ENCODE data around the gene CYP11A1. TPM values are rescaled to one million over a fixed set of nuclear protein-coding genes. Genes with fewer than 3 reads are reported as not detected.

Gene CYP11A1
- polyA plus RNA-seq, 2 of the 4 experiments (the other 2 are of a cell fraction) = 0.06 TPM; not detected in 1

GRCh38 chr15:74381190-74381453 lies 13.7 kb upstream of the CYP11A1 start:
- Histone ChIP-seq H3K27ac (no peak overlapping the region), H3K4me1 (peaks cover 9% of the 10 kb centered on the region), H3K4me3 (no peak overlapping the region), H3K9me3 (no peaks in the 10 kb centered on the region), H3K4me2 (no peak overlapping the region)
- no peak for ATAC-seq
- WGBS (ENCODE audit: missing lambda C conversion rate) = 31% methylated on average over 2 of the region's 2 CpGs
- TF ChIP-seq, protein P1, sequence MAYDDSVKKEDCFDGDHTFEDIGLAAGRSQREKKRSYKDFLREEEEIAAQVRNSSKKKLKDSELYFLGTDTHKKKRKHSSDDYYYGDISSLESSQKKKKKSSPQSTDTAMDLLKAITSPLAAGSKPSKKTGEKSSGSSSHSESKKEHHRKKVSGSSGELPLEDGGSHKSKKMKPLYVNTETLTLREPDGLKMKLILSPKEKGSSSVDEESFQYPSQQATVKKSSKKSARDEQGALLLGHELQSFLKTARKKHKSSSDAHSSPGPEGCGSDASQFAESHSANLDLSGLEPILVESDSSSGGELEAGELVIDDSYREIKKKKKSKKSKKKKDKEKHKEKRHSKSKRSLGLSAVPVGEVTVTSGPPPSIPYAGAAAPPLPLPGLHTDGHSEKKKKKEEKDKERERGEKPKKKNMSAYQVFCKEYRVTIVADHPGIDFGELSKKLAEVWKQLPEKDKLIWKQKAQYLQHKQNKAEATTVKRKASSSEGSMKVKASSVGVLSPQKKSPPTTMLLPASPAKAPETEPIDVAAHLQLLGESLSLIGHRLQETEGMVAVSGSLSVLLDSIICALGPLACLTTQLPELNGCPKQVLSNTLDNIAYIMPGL (CRISPR knock-in tag; IDR thresholded peaks at IDR 0.05; ENCODE audit: borderline replicate concordance) = no peak
- no peak for TF ChIP-seq BCL3 (IDR thresholded peaks at IDR 0.05)
- POLR2A ChIA-PET = no interaction called here
- CTCF ChIA-PET = interaction anchor here (1.7 to 23.0 kb wide), 7 partner anchors 10 to 97 kb away, joined by 5 to 681 read pairs (median 9); partner anchors contain the start of genes SEMA7A and UBL7
- FAIRE-seq = no peak
- DNase-seq (ENCODE audit: low read depth in 1 of 2, low spot score in 1 of 2) = no peak

DNA sequence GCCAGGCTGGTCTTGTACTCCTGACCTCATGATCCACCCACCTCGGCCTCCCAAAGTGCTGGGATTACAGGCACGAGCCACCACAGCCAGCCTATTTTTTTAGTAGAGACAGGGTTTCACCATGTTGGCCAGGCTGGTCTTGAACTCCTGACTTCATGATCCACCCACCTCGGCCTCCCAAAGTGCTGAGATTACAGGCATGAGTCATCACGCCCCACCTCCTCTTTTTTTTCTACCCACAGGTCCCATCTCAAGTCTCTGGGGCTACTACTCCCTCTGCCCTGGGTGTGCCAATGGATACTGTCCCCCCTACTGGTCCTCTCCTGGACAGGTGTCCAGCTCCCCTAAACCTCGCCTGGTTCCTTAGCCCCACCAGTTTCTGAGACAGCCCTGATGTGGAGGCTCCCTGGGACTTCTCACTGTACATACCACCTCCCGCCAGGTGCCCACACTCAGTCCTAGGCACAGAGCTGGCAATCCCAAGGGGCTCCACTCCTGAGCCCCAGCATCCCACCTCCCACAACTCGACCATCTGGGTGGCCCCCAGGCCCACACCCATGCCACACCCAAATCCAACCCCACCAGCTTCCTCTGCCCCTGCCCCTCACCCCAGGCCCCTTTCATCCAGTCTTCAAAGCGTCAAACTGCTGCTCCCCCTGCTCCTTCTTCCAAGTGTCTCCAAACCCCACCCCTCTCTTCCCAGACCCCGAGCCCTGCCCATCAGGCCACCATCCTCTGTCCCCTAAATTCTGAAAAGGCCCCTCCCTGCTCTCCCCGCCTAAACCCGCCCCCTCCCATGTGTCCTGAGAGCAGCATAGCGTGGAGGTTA lies 13.1 kb upstream of the CYP11A1 start:
- no peak for DNase-seq (ENCODE audit: low read depth in 1 of 2, low spot score in 1 of 2)
- no peak overlapping the region for H3K27ac ChIP-seq
- POLR2A ChIA-PET = no interaction called here
- no peak for FAIRE-seq
- no peak overlapping the region for H3K4me3 ChIP-seq
- no peaks in the 10 kb centered on the region for H3K9me3 ChIP-seq
- CTCF ChIA-PET = interaction anchor here (1.9 to 23.0 kb wide), 6 partner anchors 11 to 80 kb away, joined by 5 to 681 read pairs (median 10); partner anchors contain the start of genes SEMA7A and UBL7
- WGBS (ENCODE audit: missing lambda C conversion rate) = 41% methylated on average over 7 of the region's 12 CpGs
- peaks cover 9% of the 10 kb centered on the region for H3K4me1 ChIP-seq
- no peak overlapping the region for H3K4me2 ChIP-seq
- no peak for TF ChIP-seq SMC3 (IDR thresholded peaks at IDR 0.05)
- TF ChIP-seq, protein P2, sequence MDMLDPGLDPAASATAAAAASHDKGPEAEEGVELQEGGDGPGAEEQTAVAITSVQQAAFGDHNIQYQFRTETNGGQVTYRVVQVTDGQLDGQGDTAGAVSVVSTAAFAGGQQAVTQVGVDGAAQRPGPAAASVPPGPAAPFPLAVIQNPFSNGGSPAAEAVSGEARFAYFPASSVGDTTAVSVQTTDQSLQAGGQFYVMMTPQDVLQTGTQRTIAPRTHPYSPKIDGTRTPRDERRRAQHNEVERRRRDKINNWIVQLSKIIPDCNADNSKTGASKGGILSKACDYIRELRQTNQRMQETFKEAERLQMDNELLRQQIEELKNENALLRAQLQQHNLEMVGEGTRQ (IDR thresholded peaks at IDR 0.05) = no peak
- TF ChIP-seq RFX5 (IDR thresholded peaks at IDR 0.05) = no peak
- no peak for TF ChIP-seq FOSL2 (IDR thresholded peaks at IDR 0.05)
- TF ChIP-seq FOSL2 (CRISPR knock-in tag; IDR thresholded peaks at IDR 0.05) = 0 out of 2 replicates have a peak, but pooled peaks have one; percentile 7
- no peak for ATAC-seq

DNA sequence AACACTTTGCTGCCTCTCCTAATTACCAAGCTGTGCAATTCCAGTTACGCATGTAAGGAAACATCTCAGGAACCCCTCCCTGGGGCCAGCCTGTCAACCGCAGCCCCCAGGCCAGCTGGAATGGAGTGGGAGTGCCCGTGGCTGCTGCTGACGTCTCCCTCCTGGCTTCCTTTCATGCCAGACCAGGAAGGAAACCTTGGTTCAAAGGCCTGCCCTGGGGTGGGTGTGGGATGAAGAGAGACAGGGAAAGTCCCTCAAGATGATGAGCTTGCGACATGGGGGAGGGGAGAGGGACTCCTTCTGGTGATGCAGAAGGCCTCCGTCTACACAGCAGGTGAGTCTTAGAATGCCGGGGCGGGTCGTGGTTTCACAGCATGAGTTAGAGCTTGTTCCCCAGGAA lies 11.4 kb upstream of the CYP11A1 start:
- no peak overlapping the region for H3K27ac ChIP-seq
- ChIA-PET CTCF (interaction anchor here (0.6 to 23.0 kb wide), 8 partner anchors 12 to 391 kb away, joined by 3 to 681 read pairs (median 3); partner anchors contain the start of gene SEMA7A), POLR2A (interaction anchor here (1.0 kb wide), 1 partner anchor 82 kb away, joined by 3 read pairs; the partner anchor contains the start of gene UBL7)
- H3K4me3 ChIP-seq = no peak overlapping the region
- FAIRE-seq (no peak), ATAC-seq (no peak), DNase-seq (ENCODE audit: low read depth in 1 of 2, low spot score in 1 of 2) (peak in 1 of 2 experiments; percentile 21)
- peaks cover 8% of the 10 kb centered on the region for H3K4me1 ChIP-seq
- no peak overlapping the region for H3K4me2 ChIP-seq
- TF ChIP-seq TFCP2L1 (CRISPR knock-in tag; IDR thresholded peaks at IDR 0.05) = no peak
- TF ChIP-seq PBX3 (IDR thresholded peaks at IDR 0.05) = no peak
- no peak for TF ChIP-seq CTCF (IDR thresholded peaks at IDR 0.05)
- TF ChIP-seq RARB (CRISPR knock-in tag; IDR thresholded peaks at IDR 0.05) = no peak
- no peak for TF ChIP-seq SMC3 (IDR thresholded peaks at IDR 0.05)
- TF ChIP-seq CHD4 (IDR thresholded peaks at IDR 0.05; ENCODE audit: borderline replicate concordance) = no peak
- TF ChIP-seq NPAS2 (CRISPR knock-in tag; IDR thresholded peaks at IDR 0.05; ENCODE audit: borderline replicate concordance) = no peak
- no peak for TF ChIP-seq RNF2 (IDR thresholded peaks at IDR 0.05; ENCODE audit: borderline replicate concordance, low read depth)
- no peaks in the 10 kb centered on the region for H3K9me3 ChIP-seq
- 69% methylated on average over 6 of the region's 9 CpGs for WGBS (ENCODE audit: missing lambda C conversion rate)
